K562 (cell line): Measurements from ENCODE around the gene RCOR1. TPM values are rescaled to one million over a fixed set of nuclear protein-coding genes. Genes with fewer than 3 reads are reported as not detected.

Source experiments
- ATF2 ChIP-seq: sonication (generic); formaldehyde crosslinking; IDR thresholded peaks from 2 replicates; pipeline ENCODE4 v1.8.1; 2022; ENCODE audit warnings: missing genetic modification reagents
- DPF2 ChIP-seq: fragments of 450-650 bp; IDR thresholded peaks from 2 replicates; pipeline ENCODE4 v1.6.1; 2016
- FOXA3 ChIP-seq, 2 experiments: fragments of 450-650 bp in 1 of 2; sonication (generic) in 1 of 2; formaldehyde crosslinking; IDR thresholded peaks in 1 of 2; conservative IDR thresholded peaks in 1 of 2; 2 replicates each; pipeline versions ENCODE4 v1.4.0 to v1.8.0; 2020 to 2022; ENCODE audit warnings: mild to moderate bottlenecking in 2 of 2, missing genetic modification reagents in 1 of 2
- KLF10 ChIP-seq: fragments of 250-450 bp; sonication (Bioruptor Pico); IDR thresholded peaks from 2 replicates; pipeline ENCODE4 v1.6.1; 2021; ENCODE audit warnings: matching md5 sums
- NFE2L1 ChIP-seq: fragments of 450-650 bp; IDR thresholded peaks from 2 replicates; pipeline ENCODE4 v1.6.1; 2016; ENCODE audit warnings: missing genetic modification characterization, low read depth, mild to moderate bottlenecking, missing compliant biosample characterization, moderate library complexity, borderline replicate concordance
- POLR3A ChIP-seq: IDR thresholded peaks from 2 replicates; pipeline ENCODE4 v1.6.1; 2011; ENCODE audit warnings: borderline replicate concordance, mild to moderate bottlenecking, moderate library complexity; ENCODE audit not compliant: insufficient read length, insufficient read depth; ENCODE audit errors: extremely low read depth
- RAD21 ChIP-seq, 2 experiments: fragments of 250-450 bp in 1 of 2; fragments of 450-650 bp in 1 of 2; sonication (Bioruptor Pico) in 1 of 2; formaldehyde crosslinking in 1 of 2; IDR thresholded peaks in 1 of 2; conservative IDR thresholded peaks in 1 of 2; 2 replicates each; pipeline versions ENCODE4 v1.4.0 to v1.8.0; 2020 to 2022; ENCODE audit warnings: mild to moderate bottlenecking in 2 of 2, moderate library complexity in 1 of 2
- TARDBP ChIP-seq: fragments of 450-650 bp; IDR thresholded peaks from 2 replicates; pipeline ENCODE4 v1.6.1; 2016
- ZBTB17 ChIP-seq: fragments of 450-650 bp; formaldehyde crosslinking; IDR thresholded peaks from 2 replicates; pipeline ENCODE4 v1.4.0; 2020; ENCODE audit warnings: mild to moderate bottlenecking
- ZBTB40 ChIP-seq, 2 experiments: fragments of 450-650 bp in 1 of 2; sonication (generic) in 1 of 2; formaldehyde crosslinking in 1 of 2; IDR thresholded peaks; 2 replicates each; pipeline versions ENCODE4 v1.7.1 to v1.9.0; 2016 to 2022; ENCODE audit warnings: inconsistent platforms in 1 of 2, mild to moderate bottlenecking in 1 of 2, missing genetic modification reagents in 1 of 2
- ZNF609 ChIP-seq: sonication (generic); formaldehyde crosslinking; IDR thresholded peaks from 2 replicates; pipeline ENCODE4 v1.8.1; 2023; ENCODE audit warnings: missing genetic modification reagents, mild to moderate bottlenecking, borderline replicate concordance
- ZNF717 ChIP-seq: fragments of 250-450 bp; sonication (Bioruptor Pico); IDR thresholded peaks from 2 replicates; pipeline ENCODE4 v1.5.0; 2021
- polyA plus RNA-seq, 8 experiments: library from polyadenylated mRNA; depleted of rRNA in 4 of 8; stranded (reverse) in 5 of 8; unstranded in 3 of 8; fragments of >200 nt; fragmentation: Nextera tagmentation in 2 of 8; fragmentation: Illumina TruSeq in 1 of 8; extraction: Ambion mirVana in 2 of 8; extraction: Trizol in 1 of 8; gene quantifications; 2 replicates each; pipeline versions ENCODE4 v1.2.1 to v1.2.3, GENCODE V29; 2011 to 2014; ENCODE audit warnings: inconsistent platforms in 1 of 8, missing spikeins in 1 of 8
- total RNA-seq, 7 experiments: library from RNA; depleted of rRNA in 6 of 7; stranded (reverse); fragments of >200 nt in 6 of 7; fragmentation: Illumina TruSeq in 2 of 7; extraction: Trizol in 2 of 7; gene quantifications; 2 replicates each; pipeline versions ENCODE4 v1.2.1 to v1.2.3, GENCODE V29; 2011 to 2021; ENCODE audit warnings: low replicate concordance in 1 of 7

The RCOR1 gene
- total and polyA plus RNA-seq, 9 of the 15 experiments (the other 6 are each of a cell fraction or from before 2014, with no cell fraction given), result 8.5 to 47.9 (median 20.9) TPM

- TF ChIP-seq ZNF609 (CRISPR knock-in tag) (no peak), ZNF717 (CRISPR knock-in tag) (no peak), ZBTB17 (CRISPR knock-in tag) (no peak), DPF2 (peak; percentile 50; the same call in 1 of the 2 replicates), FOXA3 (CRISPR knock-in tag; conservative IDR thresholded peaks at IDR 0.05 in 1 of 2, IDR thresholded peaks at IDR 0.05 in 1 of 2) (peak in 1 of 2 experiments; percentile 27; a peak in 1 of 4 replicates), POLR3A (no peak), TARDBP (no peak), NFE2L1 (no peak), ATF2 (CRISPR knock-in tag) (no peak), KLF10 (no peak), RAD21 (CRISPR knock-in tag; conservative IDR thresholded peaks at IDR 0.05 in 1 of 2, IDR thresholded peaks at IDR 0.05 in 1 of 2) (no peak), ZBTB40 (IDR thresholded peaks at IDR 0.05) (peak; percentile 48; the same call in 1 of the 2 replicates), ZBTB40 (CRISPR knock-in tag; IDR thresholded peaks at IDR 0.05) (no peak)
Measured at GRCh38 chr14:102629011-102629444, 36.6 kb downstream of the RCOR1 start (continued).
